HCEC 1CT (cell line): ENCODE results near the gene PKLR.

Experiments used
- DNase-seq: peaks from one replicate; pipeline ENCODE4 v3.0.0-alpha.2; 2017

PKLR gene

GRCh38 chr1:155282488-155283091 lies 18.6 kb downstream of the PKLR start:
- no peak for DNase-seq

- no peak for DNase-seq
Measured at GRCh38 chr1:155279268-155279667, 22.0 kb downstream of the PKLR start.

DNA sequence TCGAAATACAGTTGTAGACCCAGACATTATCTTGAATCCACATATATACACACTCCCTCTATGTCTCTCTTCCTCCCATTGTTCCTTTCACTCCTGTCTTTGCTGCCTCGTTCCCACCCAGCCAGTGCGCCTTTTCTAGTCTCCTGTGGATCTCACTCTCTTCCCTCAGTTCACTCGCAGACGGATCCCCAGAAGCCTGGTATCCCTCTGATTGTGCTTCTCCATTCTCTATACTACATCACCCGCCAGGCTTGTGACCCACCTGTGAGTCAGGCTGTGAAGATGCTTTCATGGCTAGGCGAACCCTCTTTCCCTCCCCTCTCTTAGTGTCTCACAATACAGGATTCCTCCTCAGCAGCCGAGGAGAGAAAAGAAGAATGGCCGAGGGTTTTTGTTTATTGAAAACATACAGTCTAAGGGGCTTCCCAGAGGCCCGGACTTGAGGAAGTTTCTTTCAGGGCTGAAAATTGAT lies 22.5 kb downstream of the PKLR start:
- peak; percentile 39 for DNase-seq

DNA sequence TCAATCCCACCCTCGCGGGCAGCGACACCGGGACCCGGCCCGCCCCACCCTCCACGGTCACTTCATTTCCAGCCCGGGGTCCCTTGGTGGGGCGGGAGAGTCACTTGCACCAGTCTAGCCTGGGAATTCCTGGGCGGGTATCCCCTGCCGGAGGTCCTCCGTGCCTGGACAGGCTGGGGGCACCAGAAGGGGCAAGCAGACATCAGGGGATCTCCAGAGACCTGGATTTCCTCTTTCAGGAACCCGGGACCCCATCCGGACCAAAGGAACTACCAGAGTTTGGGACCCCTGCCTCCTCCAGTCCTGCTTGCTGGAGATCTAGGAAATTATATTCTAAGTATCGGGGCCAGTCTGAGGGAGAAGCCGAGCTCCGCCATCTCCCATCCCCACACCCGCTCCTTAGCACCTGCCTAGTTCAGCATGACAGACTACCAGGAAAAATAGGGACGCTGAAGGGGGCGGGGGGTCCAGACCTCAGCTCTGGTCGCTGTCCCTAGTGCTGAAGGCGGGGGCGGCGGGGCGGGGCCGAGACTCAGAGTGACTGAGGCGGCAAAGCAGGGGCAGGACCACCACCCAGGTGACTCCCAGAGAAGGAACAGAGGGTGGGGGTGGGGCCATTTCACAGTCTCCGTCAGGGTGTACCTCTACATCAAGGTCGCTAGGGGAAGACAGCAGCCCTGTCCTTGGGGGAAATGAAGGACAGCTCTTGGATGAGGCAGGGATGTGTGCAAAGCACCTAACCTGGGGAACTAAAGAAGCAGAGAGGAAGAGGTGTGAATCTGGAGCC lies 23.1 kb downstream of the PKLR start:
- peak; percentile 34 for DNase-seq

- DNase-seq: peak; percentile 94
Measured at GRCh38 chr1:155277070-155277901, 24.0 kb downstream of the PKLR start, which contains the start of gene HCN3. HCN3 (plus strand) TSS chr1:155277463; CDS start chr1:155277591, 128 bp downstream.

DNA sequence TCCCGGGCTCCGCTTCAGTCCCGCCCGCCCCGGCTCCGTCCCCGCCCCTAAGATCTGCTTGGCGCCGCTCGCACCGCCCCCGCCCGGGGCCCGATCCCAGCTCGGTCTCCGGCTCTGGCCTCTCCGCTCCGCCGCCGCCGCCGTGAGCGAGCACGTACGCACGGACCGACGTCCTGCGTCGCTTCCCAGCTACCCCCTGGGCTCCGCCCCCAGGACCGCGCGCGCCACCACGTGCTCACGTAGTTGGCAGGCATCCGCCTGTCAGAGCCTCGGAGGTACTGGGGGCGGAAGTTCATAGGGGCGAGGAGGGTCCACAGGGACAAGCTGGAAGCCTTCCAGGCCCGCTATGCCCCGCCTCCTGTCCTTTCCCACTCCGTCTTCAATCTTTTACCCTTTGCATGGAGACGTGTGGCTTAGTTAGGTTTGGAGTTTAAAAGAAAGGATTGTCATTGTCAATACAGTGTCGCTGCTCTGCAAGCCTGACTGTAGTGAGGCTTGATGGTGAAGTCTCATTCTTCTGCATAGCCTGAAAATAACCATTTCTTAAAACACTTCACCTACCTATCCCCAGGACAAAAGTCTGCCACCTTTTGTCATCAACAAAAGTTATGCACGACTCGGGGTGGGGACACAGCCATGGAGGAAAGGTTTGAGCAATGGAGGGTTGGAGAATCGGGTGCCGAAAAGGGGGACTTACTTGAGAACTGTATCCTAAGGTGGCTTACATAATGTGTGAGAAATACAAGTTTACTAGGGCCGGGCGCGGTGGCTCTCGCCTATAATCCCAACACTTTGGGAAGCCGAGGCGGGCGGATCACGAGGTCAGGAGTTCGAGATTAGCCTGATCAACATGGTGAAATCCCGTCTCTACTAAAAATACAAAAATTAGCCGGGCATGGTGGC lies 27.6 kb downstream of the PKLR start, which contains the start of gene CLK2:
CLK2 (minus strand) TSS at position 162 of the 903 bp plus-strand sequence. CDS start 2,527 bp downstream, outside the sequence.
- DNase-seq: peak; percentile 93

GRCh38 chr1:155272466-155273342 lies 28.5 kb downstream of the PKLR start:
- DNase-seq: peak; percentile 35

GRCh38 chr1:155269381-155269780 lies 31.9 kb downstream of the PKLR start:
- no peak for DNase-seq

GRCh38 chr1:155268630-155269029 lies 32.6 kb downstream of the PKLR start:
- no peak for DNase-seq

DNA sequence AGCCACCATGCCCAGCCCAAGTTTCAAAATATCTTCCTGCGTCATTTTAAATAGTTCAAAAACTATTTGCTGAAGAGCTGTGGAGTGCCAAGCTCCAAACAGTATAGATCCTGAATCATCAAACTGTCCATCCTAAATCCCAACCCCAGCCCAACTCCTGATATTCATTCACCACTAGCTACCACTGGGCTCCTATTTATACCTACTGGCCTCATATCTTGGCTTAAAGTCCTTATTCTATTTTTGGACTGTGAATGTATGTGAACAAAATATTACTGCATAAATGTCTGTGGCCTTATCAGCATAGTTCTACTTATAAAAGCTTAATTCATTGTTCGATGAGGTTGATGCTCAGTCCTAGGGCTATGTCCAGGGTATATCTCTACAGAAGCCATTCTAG lies 33.9 kb downstream of the PKLR start:
- DNase-seq: no peak

DNA sequence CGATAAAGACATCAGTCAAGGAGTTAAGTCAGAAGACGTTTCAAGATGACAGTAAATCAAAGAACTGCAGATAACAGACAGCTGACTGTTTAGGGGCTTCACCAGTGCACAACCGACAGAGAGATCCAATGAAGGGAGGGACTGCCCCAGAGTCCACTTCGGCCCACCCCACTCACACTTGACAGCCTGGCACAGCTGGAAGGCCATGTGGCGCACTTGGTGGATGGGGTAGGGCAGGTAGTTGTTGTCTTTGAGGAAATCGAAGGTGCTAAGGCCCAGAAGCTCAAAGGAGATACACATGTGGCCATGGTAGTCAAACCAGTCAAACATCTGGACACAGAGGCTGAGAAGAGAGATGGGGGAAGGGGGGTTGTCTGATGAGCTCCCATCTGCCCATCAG lies 34.7 kb downstream of the PKLR start:
- DNase-seq: no peak

- DNase-seq: no peak
Measured at GRCh38 chr1:155263067-155263466, 38.2 kb downstream of the PKLR start.

DNA sequence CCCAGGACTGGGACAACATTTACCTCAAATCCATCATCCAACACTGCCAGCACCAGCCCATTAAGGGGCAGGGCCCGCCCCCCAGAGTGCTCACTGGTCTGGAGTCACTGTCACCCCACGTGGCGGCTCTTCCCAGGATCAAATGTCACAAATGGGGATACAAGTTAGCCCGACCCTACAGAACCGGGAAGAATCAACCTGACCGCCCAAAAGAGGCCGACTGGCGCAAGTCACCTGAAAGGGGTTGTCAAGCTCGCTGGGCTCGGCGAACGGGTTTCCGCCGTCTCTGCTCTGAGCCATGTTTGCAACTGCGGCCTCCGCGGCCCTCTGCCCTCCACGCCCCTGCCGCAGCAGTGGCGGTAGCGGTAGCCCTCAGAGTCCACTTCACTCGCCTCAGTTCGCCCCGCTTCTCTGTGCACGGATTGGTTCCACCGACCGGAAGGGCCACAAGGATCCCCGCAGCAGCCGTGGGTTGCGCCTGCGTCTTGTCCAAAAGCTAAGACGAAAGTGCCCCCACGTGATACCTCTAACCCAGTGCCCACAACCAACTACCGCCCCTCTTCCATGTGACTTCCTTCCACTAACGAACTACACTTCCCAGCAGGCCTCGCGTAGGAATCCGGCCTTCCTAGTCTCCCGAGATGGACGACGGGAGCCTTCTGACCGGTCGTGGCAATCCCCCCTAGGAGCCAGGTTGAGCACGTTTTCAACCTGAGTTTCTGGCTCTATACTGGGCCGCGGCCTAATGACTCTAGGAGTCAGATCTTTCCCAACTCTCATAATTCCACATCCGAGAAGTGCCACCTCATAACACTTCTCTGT lies 39.2 kb downstream of the PKLR start, which contains the start of gene SCAMP3:
SCAMP3 (minus strand) TSS at position 509 of the 822 bp plus-strand sequence; CDS start at position 300, 209 bp downstream.
- peak; percentile 99 for DNase-seq

DNA sequence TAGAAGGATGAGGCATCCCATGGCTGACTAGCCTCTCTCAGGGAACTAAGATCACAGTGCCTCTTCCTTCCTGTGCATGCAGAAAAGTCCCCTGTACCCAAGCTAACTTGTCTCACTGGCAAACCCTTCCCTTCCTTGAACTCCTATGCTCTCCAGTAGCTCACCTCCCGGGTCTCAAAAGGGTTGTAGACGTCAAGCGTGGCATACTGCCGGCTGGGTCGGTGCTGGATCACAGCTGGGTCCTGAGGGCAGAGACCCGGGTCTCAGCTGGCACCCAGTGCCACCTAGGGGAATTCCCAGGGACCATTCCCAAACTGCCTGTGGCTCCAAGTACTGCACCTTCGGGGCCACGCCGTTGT lies 39.8 kb downstream of the PKLR start:
- DNase-seq: no peak

GRCh38 chr1:155260276-155260675 lies 41.0 kb downstream of the PKLR start:
- DNase-seq: no peak

- no peak for DNase-seq
Measured at GRCh38 chr1:155256058-155256852, 45.0 kb downstream of the PKLR start.

DNA sequence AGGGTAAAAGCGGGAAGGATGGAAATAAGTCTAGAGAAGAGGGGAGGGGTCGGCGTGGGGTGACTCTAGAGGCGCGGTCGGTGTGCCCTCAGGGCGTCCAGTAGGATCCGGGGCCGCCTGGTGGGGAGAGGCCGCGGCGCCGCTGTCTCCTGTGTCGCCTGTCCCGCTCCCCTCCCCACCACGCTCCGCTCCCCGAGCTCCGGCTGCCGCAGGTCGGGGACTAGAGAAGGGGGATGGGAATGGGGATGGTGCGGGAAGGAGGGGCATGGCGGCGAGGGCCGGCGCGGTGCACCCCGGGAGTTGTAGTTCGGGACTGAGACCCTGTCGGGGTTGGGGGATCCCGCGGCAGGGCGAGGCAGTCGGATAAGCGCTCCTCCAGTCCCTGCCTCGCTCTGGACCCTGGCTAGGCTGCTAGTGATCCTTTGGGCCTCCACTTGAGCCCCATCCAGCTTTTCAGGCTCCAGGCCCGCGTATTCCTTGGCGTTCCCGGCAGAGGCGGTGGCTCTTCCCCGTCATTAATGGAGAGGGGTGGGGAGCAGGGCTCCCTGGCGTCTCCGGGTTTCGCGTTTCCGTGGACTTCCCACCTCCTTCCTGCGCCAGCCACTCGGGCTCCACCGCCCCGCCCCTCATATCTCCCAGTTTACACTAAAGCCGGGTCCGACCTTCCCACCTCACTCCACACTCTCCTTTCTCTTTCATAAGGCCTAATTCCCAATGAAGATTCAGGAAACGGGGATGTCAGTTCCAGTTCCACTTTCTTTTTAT lies 45.8 kb downstream of the PKLR start, which contains the start of gene ENTREP3:
ENTREP3 (minus strand) TSS at position 241 of the 765 bp plus-strand sequence. CDS start 606 bp downstream, outside the sequence.
- peak; percentile 80 for DNase-seq

DNA sequence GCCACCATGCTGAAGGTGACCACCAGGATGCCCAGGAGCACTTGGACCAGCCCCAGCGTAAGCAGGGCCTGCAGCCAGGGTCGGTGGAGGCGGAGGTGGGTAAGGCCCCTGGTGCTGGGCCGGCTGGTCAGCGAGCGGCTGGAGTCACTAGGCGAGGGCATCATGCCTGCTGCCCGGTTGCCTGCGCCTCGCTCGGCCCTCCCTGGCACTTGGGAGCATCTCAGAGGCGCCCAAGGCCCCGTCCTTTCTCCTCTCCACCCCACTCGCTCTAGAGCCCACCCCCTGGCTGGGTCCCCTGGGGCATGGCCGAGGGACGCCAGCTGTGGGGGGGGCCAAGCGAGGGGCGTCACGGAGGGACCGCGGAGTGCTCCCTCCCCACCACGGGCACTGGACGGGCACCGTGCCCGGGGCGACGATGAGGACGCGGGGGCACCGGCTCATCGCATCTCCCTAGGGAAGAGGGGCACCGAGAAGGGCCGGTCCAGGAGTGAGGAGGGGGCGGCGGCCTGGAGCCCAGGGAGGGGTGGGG lies 46.5 kb downstream of the PKLR start:
- no peak for DNase-seq
